PC-3 (cell line): ENCODE measurements around the gene FLAD1. TPM values are rescaled to one million over a fixed set of nuclear protein-coding genes. Genes with fewer than 3 reads are reported as not detected.

Source experiments
- ATAC-seq: fragments of 200-7000 bp; cut with Tn5 transposase; 2 replicates; pipeline ENCODE4 v1.9.1; 2020; ENCODE audit warnings: mild to moderate bottlenecking, moderate library complexity
- BruUV-seq: library from RNA; stranded (reverse); fragments of 400-500 nt; replicated peaks from 2 replicates; lab custom pipeline; 2021; lab: Mats Ljungman, UMichigan
- CTCF ChIA-PET: fragments of 300-600 bp; sonication (Branson Sonifier 250); formaldehyde crosslinking; loops from one replicate; lab custom pipeline; 2022; ENCODE audit warnings: antibody characterized with exemption; lab: Charles Lee
- POLR2A ChIA-PET: fragments of 300-600 bp; sonication (Branson Sonifier 250); formaldehyde crosslinking; loops from one replicate; lab custom pipeline; 2022; ENCODE audit warnings: antibody characterized with exemption; ENCODE audit not compliant: unreplicated experiment; lab: Charles Lee
- DNase-seq: peaks from one replicate; pipeline ENCODE4 v3.0.0-alpha.2; 2015
- H2AFZ ChIP-seq: fragments of 300-600 bp; sonication (generic); 2 replicates; pipeline ENCODE4 v1.6.0; 2016; ENCODE audit warnings: antibody characterized with exemption, low read length
- H3F3A ChIP-seq: fragments of 300-600 bp; sonication (generic); one replicate; pipeline ENCODE4 v1.6.0; 2017; ENCODE audit warnings: antibody characterized with exemption, low read length, control low read depth, mild to moderate bottlenecking; ENCODE audit not compliant: unreplicated experiment
- H3K27ac ChIP-seq: fragments of 300-600 bp; sonication (generic); 2 replicates; pipeline ENCODE4 v1.5.1; 2016; ENCODE audit warnings: mild to moderate bottlenecking, low read length
- H3K27me3 ChIP-seq: fragments of 300-600 bp; sonication (generic); 2 replicates; pipeline ENCODE4 v1.6.1; 2016; ENCODE audit warnings: low read length, mixed read lengths
- H3K36me3 ChIP-seq: fragments of 300-600 bp; sonication (generic); 2 replicates; pipeline ENCODE4 v1.6.1; 2016; ENCODE audit warnings: low read depth, mixed run types, low read length, mixed read lengths
- H3K4me1 ChIP-seq: fragments of 300-600 bp; sonication (generic); 2 replicates; pipeline ENCODE4 v1.5.1; 2016; ENCODE audit warnings: low read length; ENCODE audit not compliant: insufficient read depth
- H3K4me2 ChIP-seq: fragments of 300-600 bp; sonication (generic); 2 replicates; pipeline ENCODE4 v1.6.0; 2016; ENCODE audit warnings: low read length
- H3K4me3 ChIP-seq: fragments of 300-600 bp; sonication (generic); 2 replicates; pipeline ENCODE4 v1.5.1; 2016; ENCODE audit warnings: mild to moderate bottlenecking, low read length, mixed read lengths
- H3K79me2 ChIP-seq: fragments of 300-600 bp; sonication (generic); 2 replicates; pipeline ENCODE4 v1.6.1; 2017; ENCODE audit warnings: low read length, mixed read lengths
- H3K9ac ChIP-seq: fragments of 300-600 bp; sonication (generic); 2 replicates; pipeline ENCODE4 v1.6.0; 2016; ENCODE audit warnings: mild to moderate bottlenecking, low read length
- H3K9me2 ChIP-seq: fragments of 300-600 bp; sonication (generic); replicated peaks from 2 replicates; pipeline ENCODE4 v1.6.1; 2016; ENCODE audit warnings: mixed run types, low read length, mixed read lengths
- H3K9me3 ChIP-seq: fragments of 300-600 bp; sonication (generic); 2 replicates; pipeline ENCODE4 v1.6.1; 2016; ENCODE audit warnings: low read length, mixed read lengths
- H4K20me1 ChIP-seq: fragments of 300-600 bp; sonication (generic); 2 replicates; pipeline ENCODE4 v1.6.1; 2016; ENCODE audit warnings: low read length, mixed read lengths
- CTCF ChIP-seq: fragments of 300-600 bp; sonication (generic); conservative IDR thresholded peaks from 2 replicates; pipeline ENCODE4 v1.5.1; 2017; ENCODE audit warnings: antibody characterized with exemption, low read depth, mild to moderate bottlenecking, low read length
- EZH2 ChIP-seq: fragments of 300-600 bp; sonication (generic); IDR thresholded peaks from one replicate; pipeline ENCODE4 v1.6.1; 2017; ENCODE audit warnings: antibody characterized with exemption, mild to moderate bottlenecking, low read length; ENCODE audit not compliant: unreplicated experiment
- EZH2phosphoT487 ChIP-seq: fragments of 300-600 bp; sonication (generic); IDR thresholded peaks from 2 replicates; pipeline ENCODE4 v1.6.1; 2018; ENCODE audit warnings: mild to moderate bottlenecking, antibody characterized with exemption, low read length, borderline replicate concordance
- intact Hi-C: fragments of 100-400 bp; cut with micrococcal nuclease; formaldehyde crosslinking; loops from 2 replicates; pipeline ENCODE4 v1.9.0; 2023
- total RNA-seq: library from RNA; depleted of rRNA; stranded (reverse); fragments of >200 nt; gene quantifications from 2 replicates; pipeline ENCODE4 v1.2.3, GENCODE V29; 2014

FLAD1 gene
- total RNA-seq, 1 experiment from 2014 or later: 84.0 TPM

- H3K4me1 ChIP-seq: no peaks in the 10 kb centered on the region
- BruUV-seq: no TSS peak
- no peaks in the 10 kb centered on the region for H3F3A ChIP-seq
- H4K20me1 ChIP-seq: no peaks in the 10 kb centered on the region
- H3K4me2 ChIP-seq: no peak overlapping the region
- intact Hi-C loops: no loop called here
- DNase-seq: no peak
- H3K9ac ChIP-seq: no peak overlapping the region
- H3K27me3 ChIP-seq: no peaks in the 10 kb centered on the region
- H3K9me3 ChIP-seq: no peaks in the 10 kb centered on the region
- ChIA-PET POLR2A (no interaction called here), CTCF (no interaction called here)
- no peak overlapping the region for H3K27ac ChIP-seq
- TF ChIP-seq EZH2phosphoT487 (no peak), CTCF (no peak), EZH2 (no peak)
- no peaks in the 10 kb centered on the region for H3K79me2 ChIP-seq
- H2AFZ ChIP-seq: no peak overlapping the region
- H3K36me3 ChIP-seq: no peaks in the 10 kb centered on the region
- no peak for ATAC-seq
- H3K9me2 ChIP-seq: no peaks in the 10 kb centered on the region
- H3K4me3 ChIP-seq: no peak overlapping the region
Observed at GRCh38 chr1:154948079-154948478, 35.1 kb upstream of the FLAD1 start.

- H3F3A ChIP-seq: no peaks in the 10 kb centered on the region
- ATAC-seq (no peak), DNase-seq (no peak)
- intact Hi-C loops: no loop called here
- H3K4me2 ChIP-seq: no peak overlapping the region
- TF ChIP-seq EZH2phosphoT487 (no peak), EZH2 (no peak), CTCF (no peak)
- H3K27me3 ChIP-seq: no peaks in the 10 kb centered on the region
- no peaks in the 10 kb centered on the region for H3K9me3 ChIP-seq
- no peak overlapping the region for H2AFZ ChIP-seq
- H3K4me1 ChIP-seq: peaks cover 13% of the 10 kb centered on the region
- H3K79me2 ChIP-seq: no peaks in the 10 kb centered on the region
- ChIA-PET CTCF (no interaction called here), POLR2A (no interaction called here)
- no peak overlapping the region for H3K27ac ChIP-seq
- H3K9ac ChIP-seq: no peak overlapping the region
- no TSS peak for BruUV-seq
- H3K4me3 ChIP-seq: no peak overlapping the region
- no peaks in the 10 kb centered on the region for H4K20me1 ChIP-seq
- no peaks in the 10 kb centered on the region for H3K9me2 ChIP-seq
- H3K36me3 ChIP-seq: no peaks in the 10 kb centered on the region
Observed at GRCh38 chr1:154951901-154952657, 31.1 kb upstream of the FLAD1 start.

GRCh38 chr1:154952664-154953063 lies 30.5 kb upstream of the FLAD1 start:
- no peak overlapping the region for H3K9ac ChIP-seq
- ChIA-PET CTCF (no interaction called here), POLR2A (no interaction called here)
- no peak for TF ChIP-seq EZH2
- no peak for TF ChIP-seq EZH2phosphoT487
- TF ChIP-seq CTCF: no peak
- H3K27me3 ChIP-seq: no peaks in the 10 kb centered on the region
- no peak overlapping the region for H3K4me2 ChIP-seq
- ATAC-seq (no peak), DNase-seq (no peak)
- no peaks in the 10 kb centered on the region for H3K79me2 ChIP-seq
- H3K27ac ChIP-seq: no peak overlapping the region
- intact Hi-C loops: no loop called here
- no peaks in the 10 kb centered on the region for H3F3A ChIP-seq
- no peaks in the 10 kb centered on the region for H3K9me3 ChIP-seq
- H3K4me1 ChIP-seq: peaks cover 13% of the 10 kb centered on the region
- no peaks in the 10 kb centered on the region for H3K36me3 ChIP-seq
- H3K9me2 ChIP-seq: no peaks in the 10 kb centered on the region
- BruUV-seq: no TSS peak
- H3K4me3 ChIP-seq: no peak overlapping the region
- no peak overlapping the region for H2AFZ ChIP-seq
- no peaks in the 10 kb centered on the region for H4K20me1 ChIP-seq
